Activated naive CD4-positive, alpha-beta T cell treated with anti-CD3 and anti-CD28 coated beads, Interleukin-2, amount 50 U/mL, for 16 hours (primary cell): ENCODE results near the gene LHFPL3.

Experiments
- DNase-seq: peaks from one replicate; pipeline ENCODE4 v3.0.0-alpha.2; 2020

LHFPL3 gene

GRCh38 chr7:104807671-104808070 lies 479.3 kb downstream of the LHFPL3 start:
- DNase-seq: no peak

- DNase-seq: no peak
Observed at GRCh38 chr7:104809906-104810305, 481.5 kb downstream of the LHFPL3 start.

GRCh38 chr7:104814126-104814525 lies 485.7 kb downstream of the LHFPL3 start:
- no peak for DNase-seq

DNA sequence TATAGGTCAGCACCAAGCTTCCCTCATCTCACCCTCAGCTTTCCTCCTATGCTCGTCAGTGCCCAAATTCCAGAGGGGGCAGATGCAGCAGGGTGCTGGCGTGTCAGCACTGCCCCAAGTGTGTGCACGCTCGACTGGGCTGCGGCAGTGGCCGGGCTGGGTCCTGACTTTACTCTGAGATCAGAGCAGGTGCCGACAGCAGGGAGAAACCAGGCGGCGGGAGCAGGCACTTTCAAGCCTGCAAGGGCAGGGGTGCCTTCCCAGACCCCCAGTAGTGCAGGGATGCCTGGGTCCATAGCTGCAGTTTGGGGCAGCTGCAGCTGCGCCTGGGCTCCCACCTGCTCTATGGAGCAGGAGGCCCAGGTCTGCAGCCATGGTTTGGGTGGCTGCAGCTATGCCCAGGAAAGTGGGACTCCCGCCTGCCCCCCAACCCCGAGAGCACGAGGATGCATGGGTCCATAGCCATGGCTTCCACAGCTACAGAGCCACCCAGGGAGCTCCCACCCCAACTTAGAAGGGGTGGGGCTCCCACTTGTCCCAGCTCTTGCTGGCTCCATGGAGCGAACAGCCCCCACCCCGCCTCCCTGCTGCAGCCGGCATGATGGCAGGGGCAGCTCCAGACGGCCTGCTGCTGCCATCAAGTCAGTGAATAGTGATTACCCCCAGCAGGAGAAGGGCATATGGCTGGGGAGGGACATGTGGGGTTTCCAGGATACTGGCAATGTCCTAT lies 486.4 kb downstream of the LHFPL3 start:
- no peak for DNase-seq

- DNase-seq: no peak
Observed at GRCh38 chr7:104816537-104816936, 488.1 kb downstream of the LHFPL3 start.

GRCh38 chr7:104818961-104819880 lies 490.8 kb downstream of the LHFPL3 start:
- DNase-seq: no peak

GRCh38 chr7:104820836-104821535 lies 492.6 kb downstream of the LHFPL3 start:
- no peak for DNase-seq

GRCh38 chr7:104823177-104823576 lies 494.8 kb downstream of the LHFPL3 start:
- DNase-seq: no peak

DNA sequence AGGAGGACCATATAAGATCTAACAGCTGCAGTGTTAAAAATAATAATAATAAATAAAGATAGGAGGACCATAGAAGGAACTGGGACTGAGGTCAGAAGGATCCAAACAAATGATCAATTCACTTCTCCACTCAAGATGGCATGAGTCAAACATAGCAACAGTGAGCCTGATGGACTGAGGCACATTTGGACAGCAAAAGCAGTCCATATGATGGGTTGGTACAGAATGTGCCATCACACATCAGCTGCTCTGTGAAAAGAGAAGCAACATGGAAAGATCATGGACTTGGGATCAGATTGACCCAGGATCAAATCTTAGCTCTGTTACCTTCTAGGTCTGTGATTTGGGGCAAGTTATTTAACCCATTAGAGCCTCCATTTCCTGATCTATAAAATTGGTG lies 496.7 kb downstream of the LHFPL3 start:
- no peak for DNase-seq

GRCh38 chr7:104826135-104826534 lies 497.7 kb downstream of the LHFPL3 start:
- DNase-seq: no peak

DNA sequence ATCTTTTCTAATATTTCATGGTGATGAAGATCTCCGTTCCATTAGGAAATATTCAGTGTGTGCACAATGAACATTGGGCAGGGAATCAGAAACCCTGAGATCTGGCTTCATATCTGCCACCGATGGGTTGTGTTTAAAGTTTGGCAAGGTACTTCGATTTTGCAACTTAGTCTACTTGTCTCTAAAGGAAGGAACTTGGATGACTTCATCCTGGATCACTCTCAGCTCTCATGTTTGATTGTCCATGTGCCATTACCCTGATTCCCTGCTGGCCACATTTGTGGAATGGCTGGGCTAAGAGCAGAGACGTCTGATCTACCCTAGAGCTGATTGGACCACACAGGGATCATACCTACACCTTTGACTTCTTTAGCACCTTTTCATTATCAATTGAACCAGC lies 508.6 kb downstream of the LHFPL3 start:
- no peak for DNase-seq

- no peak for DNase-seq
Observed at GRCh38 chr7:104838537-104839299, 510.3 kb downstream of the LHFPL3 start.

GRCh38 chr7:104839842-104840241 lies 511.4 kb downstream of the LHFPL3 start:
- no peak for DNase-seq

DNA sequence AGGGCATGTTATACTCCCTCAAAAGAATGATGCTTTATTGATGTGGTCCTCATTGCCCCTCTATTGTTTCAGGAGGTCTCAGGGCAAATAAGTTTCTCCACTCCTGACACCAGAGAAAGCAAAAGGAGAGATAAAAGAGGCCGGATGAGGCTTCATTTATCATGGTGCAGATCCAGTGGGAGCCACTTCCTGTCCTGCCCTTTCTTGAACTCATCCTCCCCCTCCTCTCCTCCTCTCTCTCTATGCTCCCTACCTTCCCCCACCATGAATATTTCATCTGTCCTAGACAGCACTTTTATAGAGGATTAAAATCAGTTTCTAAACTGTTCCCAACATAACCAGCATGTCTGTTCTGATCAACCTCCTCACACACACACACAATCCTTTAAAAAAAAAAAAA lies 513.4 kb downstream of the LHFPL3 start:
- no peak for DNase-seq

- no peak for DNase-seq
Observed at GRCh38 chr7:104843198-104843597, 514.8 kb downstream of the LHFPL3 start.

DNA sequence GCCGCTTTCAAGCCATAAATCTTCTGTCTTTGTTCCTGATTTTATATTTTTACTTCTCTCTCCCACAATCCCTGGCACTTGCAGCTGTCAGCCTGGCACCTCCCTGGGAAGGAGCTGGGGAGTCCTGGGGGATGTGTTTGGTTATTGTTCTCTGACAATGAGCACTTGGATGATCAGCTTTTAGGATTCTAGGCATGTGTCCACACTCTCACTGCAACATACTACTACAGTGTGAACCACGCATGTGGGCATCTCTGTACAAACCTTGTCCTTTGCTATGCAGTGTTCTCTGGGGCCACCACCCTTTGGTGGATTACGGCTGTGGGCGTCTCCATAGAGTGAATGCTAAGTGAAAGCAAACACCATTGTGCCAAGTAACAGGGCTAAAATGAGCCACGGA lies 517.2 kb downstream of the LHFPL3 start:
- no peak for DNase-seq

DNA sequence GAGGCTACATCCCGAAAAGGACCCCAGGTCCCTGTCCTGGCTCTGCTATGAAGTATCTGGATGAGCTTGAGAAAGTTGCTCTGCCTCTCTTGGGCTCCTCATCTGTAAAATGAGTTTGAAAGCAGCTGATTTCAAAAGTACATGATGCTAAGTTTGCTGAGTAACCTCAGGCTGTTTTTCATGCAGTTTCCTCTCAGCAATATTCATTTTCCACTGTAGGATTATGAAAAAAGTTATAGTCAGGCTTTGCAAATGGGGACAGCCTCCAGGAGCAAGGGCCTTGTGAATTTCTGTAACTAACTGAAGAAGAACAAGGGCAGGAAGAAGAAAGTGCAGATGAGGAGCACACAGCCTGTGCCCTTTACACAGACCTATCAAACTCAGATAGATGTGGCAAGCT lies 518.3 kb downstream of the LHFPL3 start:
- no peak for DNase-seq

- DNase-seq: peak; percentile 42
Observed at GRCh38 chr7:104848138-104848990, 520.0 kb downstream of the LHFPL3 start.

GRCh38 chr7:104850374-104850773 lies 522.0 kb downstream of the LHFPL3 start:
- no peak for DNase-seq

- no peak for DNase-seq
Observed at GRCh38 chr7:104851268-104851667, 522.9 kb downstream of the LHFPL3 start.

DNA sequence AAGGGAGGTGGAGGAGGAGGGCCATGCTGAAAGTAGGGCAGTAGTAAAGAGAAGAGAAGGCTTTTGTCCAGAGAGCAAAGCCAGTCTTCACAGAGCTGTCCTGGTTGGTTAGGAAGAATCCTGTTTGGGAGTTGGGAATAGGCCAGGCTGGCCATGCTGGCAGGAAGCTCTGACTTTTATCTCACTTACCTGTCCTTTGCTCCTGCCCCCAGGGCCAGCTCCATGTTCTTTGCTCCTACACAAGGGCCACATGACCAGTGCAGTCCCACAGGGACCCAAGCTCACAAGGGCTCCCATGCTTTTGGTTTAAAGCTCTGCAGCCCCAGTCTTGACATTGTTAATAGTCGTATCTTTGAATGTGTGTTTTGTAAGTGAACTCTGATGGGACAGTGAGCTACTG lies 524.0 kb downstream of the LHFPL3 start:
- DNase-seq: no peak

- no peak for DNase-seq
Observed at GRCh38 chr7:104855861-104856260, 527.5 kb downstream of the LHFPL3 start.
